ENCODE measurements around the gene DAB2IP. TPM values are rescaled to one million over a fixed set of nuclear protein-coding genes. Genes with fewer than 3 reads are reported as not detected.

The DAB2IP gene
- total RNA-seq, 1 donor from 2014 or later: 54.8 TPM

DNA sequence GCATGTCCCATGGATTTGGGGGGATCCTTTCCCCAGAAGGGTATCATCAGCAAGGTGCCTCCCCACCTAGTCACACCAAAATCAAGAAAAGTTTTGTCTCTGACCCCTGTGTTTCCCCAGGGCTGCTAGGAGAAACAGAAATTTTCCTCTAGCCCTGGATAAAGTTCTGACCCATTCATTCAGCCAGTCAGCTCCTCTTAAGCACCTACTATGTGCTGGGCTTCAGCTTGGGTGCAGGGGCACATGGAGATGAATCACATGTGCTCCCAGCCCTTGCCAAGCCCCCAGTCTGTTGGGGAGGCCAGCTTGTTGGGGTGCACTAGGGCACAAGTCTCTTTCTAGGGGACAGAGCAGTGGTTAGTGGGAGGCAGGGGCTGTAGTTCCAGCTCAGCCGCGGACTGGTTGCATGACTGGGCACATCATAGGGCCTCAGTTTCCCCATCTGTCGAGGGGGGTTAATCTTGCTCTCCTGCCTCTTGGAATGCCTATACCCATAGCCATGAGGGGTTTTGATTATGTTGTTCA, 3.9 kb downstream of the DAB2IP start:
- ATAC-seq (no peak), DNase-seq (no peak)
- intact Hi-C loops (cut with micrococcal nuclease): no loop called here

- intact Hi-C loops (cut with micrococcal nuclease): no loop called here
- DNase-seq: no peak
- peak; percentile 8 for ATAC-seq
These were observed 5.6 kb downstream of the DAB2IP start for GRCh38 chr9:121656941-121657470.

GRCh38 chr9:121658166-121658565, 6.7 kb downstream of the DAB2IP start:
- DNase-seq: no peak

GRCh38 chr9:121658591-121658990, 7.2 kb downstream of the DAB2IP start:
- DNase-seq: no peak
- ATAC-seq: no peak
- intact Hi-C loops (cut with micrococcal nuclease): no loop called here

More at GRCh38 chr9:121658166-121658565, 6.7 kb downstream of the DAB2IP start:
- ATAC-seq: peak; percentile 80
- intact Hi-C loops (cut with micrococcal nuclease): no loop called here

- ATAC-seq (no peak), DNase-seq (no peak)
- intact Hi-C loops (cut with micrococcal nuclease): no loop called here
These were observed 8.9 kb downstream of the DAB2IP start for GRCh38 chr9:121660367-121660766.

DNA sequence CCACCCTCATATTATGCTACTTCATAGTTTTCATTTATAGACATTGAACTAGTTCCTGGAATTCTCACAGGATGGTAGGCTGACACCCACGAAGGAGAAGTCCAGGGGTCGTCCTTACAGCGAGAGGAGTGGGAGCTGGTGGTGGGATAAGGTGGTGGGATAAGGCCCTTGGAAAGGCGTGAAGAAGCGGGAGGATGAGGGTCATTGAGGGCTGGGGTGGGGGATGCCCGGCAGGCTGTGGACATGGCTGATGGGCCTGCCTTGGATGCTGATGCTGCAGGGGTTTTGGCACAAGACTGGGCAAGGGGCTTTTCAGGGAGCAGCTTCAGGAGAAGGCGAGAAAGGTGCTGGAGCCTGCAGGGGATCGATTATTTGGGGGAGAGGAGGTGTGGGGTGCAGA, 9.4 kb downstream of the DAB2IP start:
- DNase-seq (no peak), ATAC-seq (no peak)
- intact Hi-C loops (cut with micrococcal nuclease): no loop called here

DNA sequence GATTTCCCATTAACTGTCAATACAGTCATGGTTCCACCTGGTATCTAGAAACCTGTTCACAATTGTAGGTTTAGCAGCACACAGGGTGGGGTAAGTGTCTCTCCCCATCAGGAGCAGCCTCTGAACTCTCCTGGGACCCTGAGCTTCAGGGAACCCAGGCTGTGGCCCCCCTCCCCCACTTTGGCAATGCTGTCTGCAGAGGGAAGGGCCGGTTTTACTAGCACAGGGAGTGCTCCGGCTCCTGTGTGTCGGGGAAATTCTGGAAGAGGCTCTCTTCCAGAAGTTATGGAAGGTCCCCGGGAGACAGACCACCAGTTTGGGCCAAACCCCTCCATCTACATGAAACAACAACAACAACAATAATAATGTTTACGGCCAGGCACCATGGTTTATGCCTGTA, 9.9 kb downstream of the DAB2IP start:
- intact Hi-C loops (cut with micrococcal nuclease): no loop called here
- ATAC-seq: no peak
- no peak for DNase-seq

DNA sequence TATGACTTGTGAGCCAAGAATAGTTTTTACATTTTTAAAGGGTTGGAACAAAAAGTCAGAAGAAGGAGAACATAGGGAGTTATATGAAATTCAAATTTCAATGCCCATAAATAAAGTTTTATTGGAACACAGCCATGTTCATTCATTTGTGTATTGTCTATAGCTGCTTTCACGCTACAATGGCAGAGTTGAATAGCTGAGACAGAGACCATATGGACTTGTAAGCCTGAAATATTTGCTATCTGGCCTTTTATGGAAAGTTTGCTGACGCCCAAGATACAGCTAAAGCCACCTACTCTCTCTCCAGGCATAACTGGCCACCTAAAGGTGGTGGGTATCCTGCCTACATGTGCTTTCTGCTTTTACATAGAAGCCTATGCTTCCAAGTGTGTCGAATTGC, 10.9 kb downstream of the DAB2IP start:
- no peak for ATAC-seq
- DNase-seq: no peak
- intact Hi-C loops (cut with micrococcal nuclease): no loop called here

DNA sequence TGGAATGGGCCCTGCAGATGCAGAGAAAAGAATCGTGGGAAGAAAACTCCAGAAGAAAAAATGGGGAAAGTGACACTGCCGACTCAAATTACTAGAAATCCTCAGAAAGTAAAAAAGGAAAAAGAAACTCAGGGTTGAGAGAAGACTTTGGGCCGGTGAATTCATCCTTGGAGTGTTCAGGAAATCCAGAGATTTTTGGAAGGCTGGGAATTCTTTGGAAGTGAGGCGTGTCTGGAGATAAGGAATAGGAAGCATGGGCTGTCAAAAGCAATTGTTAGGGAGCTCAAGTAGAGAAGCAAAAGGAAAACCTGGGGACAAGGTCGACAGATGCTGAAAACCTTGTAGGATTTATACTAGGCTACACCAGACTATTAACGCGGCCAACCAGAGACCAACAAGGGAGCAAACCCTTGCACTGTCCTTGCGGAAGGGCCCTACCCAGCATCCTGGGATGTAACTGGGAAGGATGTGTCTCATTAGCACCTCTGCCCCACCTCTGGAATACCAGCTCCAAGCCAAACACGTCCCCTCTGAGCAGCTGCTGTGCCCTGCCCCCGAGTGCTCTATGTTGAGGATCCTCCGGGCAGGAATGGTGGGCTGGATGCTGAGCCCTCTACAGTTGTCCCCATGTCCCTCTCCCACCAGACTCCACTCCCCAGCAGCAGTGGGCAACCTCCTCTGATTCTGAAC, 11.6 kb downstream of the DAB2IP start:
- intact Hi-C loops (cut with micrococcal nuclease): no loop called here
- DNase-seq: no peak
- peak; percentile 24 for ATAC-seq

DNA sequence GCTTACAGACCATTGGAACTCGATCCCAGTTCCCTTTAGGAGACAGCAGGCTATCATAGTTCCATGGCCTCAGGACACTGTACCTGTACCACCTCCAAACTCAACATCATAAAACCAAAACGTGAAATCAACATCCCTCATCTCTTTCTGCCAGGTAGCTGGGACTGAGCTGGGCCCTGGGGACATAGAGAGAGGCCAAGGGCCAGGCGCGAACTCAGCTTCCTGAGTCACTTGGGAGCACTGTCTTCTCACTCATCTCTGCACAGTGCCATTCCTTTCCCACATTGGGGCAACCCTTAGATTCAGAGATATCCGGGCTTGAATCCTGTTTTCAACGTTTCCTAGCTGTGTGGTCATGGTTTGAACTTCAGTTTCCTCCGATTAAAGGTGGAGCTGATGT, 12.2 kb downstream of the DAB2IP start:
- DNase-seq (no peak), ATAC-seq (peak; percentile 10)
- intact Hi-C loops (cut with micrococcal nuclease): no loop called here

GRCh38 chr9:121666294-121666693, 14.9 kb downstream of the DAB2IP start:
- intact Hi-C loops (cut with micrococcal nuclease): no loop called here
- ATAC-seq (no peak), DNase-seq (no peak)

GRCh38 chr9:121667214-121667613, 15.8 kb downstream of the DAB2IP start:
- intact Hi-C loops (cut with micrococcal nuclease): no loop called here
- ATAC-seq: no peak
- no peak for DNase-seq

GRCh38 chr9:121667890-121668289, 16.5 kb downstream of the DAB2IP start:
- no peak for ATAC-seq
- intact Hi-C loops (cut with micrococcal nuclease): no loop called here
- no peak for DNase-seq

GRCh38 chr9:121670431-121670830, 19.0 kb downstream of the DAB2IP start:
- intact Hi-C loops (cut with micrococcal nuclease): no loop called here
- ATAC-seq (peak; percentile 47), DNase-seq (no peak)

- intact Hi-C loops (cut with micrococcal nuclease): no loop called here
- ATAC-seq: peak; percentile 50
These were observed 20.2 kb downstream of the DAB2IP start for GRCh38 chr9:121671612-121672155.

GRCh38 chr9:121672213-121672612, 20.8 kb downstream of the DAB2IP start:
- intact Hi-C loops (cut with micrococcal nuclease): no loop called here
- DNase-seq: no peak

More at GRCh38 chr9:121671612-121672155, 20.2 kb downstream of the DAB2IP start:
- no peak for DNase-seq

GRCh38 chr9:121672986-121673385, 21.6 kb downstream of the DAB2IP start:
- intact Hi-C loops (cut with micrococcal nuclease): no loop called here
- DNase-seq: no peak
- no peak for ATAC-seq

More at GRCh38 chr9:121672213-121672612, 20.8 kb downstream of the DAB2IP start:
- ATAC-seq: no peak

DNA sequence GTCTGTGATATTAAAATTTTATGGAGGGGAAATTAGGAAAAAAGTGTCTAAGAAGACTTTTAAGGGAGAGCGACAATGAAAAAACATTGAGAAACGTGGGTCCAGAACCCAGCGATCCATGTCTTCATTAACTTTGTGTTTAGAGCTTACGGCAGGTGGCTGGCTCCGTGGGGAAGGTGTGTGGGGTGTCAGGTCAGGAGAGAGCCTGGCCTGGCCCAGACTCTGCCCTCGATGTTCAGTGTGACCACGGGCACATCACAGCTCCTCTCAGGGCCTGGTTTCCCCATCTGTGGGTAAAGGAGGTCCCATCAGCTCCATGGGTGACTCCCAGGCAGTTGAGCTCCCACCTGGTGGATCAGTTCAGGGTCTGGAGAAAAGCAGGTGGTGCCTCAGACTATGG, 22.1 kb downstream of the DAB2IP start:
- DNase-seq: no peak
- no peak for ATAC-seq
- intact Hi-C loops (cut with micrococcal nuclease): no loop called here

- DNase-seq: no peak
- intact Hi-C loops (cut with micrococcal nuclease): no loop called here
- no peak for ATAC-seq
These were observed 22.6 kb downstream of the DAB2IP start for GRCh38 chr9:121674017-121674416.

- ATAC-seq: no peak
- intact Hi-C loops (cut with micrococcal nuclease): no loop called here
- no peak for DNase-seq
These were observed 23.5 kb downstream of the DAB2IP start for GRCh38 chr9:121674952-121675351.

- ATAC-seq (no peak), DNase-seq (no peak)
- intact Hi-C loops (cut with micrococcal nuclease): no loop called here
These were observed 23.9 kb downstream of the DAB2IP start for GRCh38 chr9:121675381-121675780.
